NOMO-1 treated with DMSO at 0.1 percent for 48 hours (cell line): ENCODE measurements around the gene CASP9.
"Not testable (repeated sequence)": the region's sequence is repeated elsewhere in the genome, so short reads cannot be mapped to it uniquely, and the experiment has no call there.

Experiments used
- DNase-seq: peaks from one replicate; lab custom pipeline; 2025; ENCODE audit not compliant: unreplicated experiment; lab: John Stamatoyannopoulos, UW

The CASP9 gene

DNA sequence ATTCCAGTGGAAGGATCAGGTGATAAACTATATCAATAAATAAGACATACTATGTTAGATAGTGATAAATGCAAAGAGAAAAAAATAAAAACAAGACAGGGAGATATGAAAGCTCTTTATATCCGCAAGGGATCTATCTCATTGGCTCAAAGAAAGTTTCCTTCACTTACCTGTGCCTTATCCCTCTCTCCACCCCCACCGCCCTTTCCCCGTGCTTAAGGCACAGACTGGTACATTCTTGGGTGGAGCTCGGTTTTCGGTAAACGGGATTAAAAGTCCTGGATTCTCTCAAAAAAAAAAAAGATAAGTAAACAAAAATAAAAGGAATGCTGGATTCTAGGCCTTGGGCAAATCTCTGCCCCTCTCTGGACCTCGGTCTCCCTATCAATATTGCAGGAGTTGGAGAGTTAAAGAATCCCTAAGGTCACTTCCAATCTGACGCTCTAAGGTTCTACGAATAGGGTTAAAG, 2.0 kb upstream of the CASP9 start:
- no peak for DNase-seq

DNA sequence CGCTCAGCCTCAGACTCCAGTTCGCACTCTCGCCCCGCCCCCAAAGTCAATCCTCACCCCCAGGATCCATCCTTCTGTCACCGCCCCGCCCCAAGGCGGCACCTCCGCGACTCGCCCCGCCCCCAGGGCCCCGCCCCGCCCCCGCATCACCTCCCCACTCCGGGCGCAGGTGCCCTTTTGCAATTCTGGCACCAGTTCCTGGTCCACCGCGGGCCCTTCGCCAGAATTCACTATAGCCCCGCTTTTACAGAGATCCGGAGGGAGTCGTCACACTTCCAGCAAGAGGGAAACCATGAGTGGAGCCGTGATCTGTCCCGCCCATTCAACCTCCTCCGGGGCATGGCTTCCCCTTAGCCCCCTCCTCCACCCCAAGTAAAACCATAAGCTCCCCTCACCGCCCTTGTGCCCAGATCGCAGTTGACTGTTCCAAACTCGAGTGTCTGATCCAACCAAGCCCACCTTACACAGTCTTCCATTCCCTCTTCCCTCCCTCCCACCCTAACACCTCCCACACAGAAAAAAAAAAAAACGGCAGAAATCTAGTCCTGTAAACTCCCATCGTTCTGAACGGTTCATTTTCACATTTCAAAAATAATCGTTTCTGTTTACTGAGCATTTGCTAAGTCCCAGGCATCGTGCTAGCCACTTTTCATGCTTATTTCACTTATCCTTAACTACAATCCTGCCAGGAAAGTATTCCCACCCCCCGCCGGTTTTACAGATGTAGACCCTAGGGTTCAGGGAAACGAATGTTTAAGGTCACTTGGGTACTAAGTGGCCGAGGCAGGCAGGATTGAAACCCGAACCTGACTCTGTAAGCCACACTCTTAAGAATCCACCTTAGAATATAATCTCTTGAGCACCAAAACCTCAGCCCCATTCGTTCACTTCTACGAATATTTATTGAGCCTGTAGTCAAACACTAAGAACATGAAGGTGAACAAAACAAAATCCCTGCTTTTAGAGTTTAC, 1.3 kb upstream of the CASP9 start:
- DNase-seq: peak; percentile 61

DNA sequence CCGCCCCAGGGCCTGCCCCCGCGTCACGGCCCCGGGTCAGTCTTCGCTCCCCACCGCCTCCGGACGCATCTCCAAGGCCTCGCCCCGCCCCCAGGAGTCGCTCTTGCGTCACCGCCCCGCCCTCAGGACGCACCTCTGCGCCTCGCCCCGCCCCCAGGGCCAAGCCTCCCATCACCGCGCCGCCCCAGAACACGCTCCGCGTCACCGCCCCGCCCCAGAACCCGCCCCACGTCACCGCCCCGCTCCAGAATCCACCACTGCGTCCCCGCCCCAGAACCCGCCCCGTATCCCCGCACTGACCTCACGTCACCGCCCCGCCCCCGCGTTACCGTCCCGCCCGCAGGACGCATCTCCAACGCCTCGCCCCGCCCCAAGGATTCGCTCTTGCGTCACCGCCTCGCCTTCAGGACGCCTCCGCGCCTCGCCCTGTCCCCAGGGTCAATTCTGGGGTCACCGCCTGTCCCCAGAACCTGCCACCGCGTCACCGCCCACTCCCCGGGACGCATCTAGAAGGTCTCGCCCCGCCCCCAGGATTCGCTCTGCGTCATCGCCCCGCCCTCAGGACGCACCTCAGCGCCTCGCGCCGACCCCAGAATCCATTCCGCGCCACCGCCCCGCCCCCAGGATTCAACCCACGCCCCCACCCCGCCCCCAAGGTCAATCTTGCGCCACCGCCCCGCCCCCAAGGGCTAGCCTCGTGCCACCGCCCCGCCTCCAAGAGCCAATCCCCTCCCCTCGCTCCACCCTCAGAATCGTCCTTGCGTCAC, 451 bp upstream of the CASP9 start:
- DNase-seq: peak; percentile 96

DNA sequence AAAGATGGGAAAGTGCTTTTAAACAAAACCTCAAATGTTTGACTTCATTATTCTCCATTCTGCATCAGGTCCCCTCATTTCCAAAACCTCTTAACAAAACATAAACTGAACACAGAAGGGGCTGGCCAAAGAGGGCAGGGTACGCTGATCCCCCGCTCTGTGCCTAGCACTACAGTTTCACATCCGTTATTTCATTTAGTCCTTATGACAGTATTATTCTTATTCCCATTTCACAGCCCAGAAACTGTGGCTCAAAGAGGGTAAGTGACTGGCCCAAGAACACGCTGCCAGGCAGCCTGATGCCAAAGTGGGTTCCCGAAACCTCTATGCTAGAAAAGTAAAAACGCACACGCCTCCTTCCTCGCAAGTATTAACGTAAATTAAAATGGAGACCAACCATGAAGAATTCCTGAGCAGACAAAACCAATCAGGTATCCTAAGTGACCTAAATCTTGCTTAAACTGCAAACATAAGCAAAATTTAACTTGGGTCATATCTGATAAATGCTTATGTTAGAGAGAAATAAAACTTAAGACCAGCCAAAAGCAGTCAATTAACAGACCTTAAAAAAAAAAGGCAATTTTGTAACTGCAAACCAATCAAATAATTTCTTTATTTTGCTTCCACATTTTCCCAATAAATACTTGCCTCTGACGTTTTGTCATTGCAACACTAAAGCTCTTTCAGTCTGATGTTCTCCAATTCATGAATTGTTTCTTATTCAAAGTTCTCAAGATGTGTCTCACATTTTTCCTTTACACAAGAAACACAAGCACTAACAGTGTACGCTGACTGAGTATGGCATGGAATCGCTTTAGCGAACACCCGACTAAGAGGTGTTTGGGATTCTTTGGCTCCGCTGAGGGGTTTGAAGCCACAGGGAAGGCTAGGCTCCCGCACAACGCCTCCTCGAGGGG, 653 bp downstream of the CASP9 start:
- DNase-seq: peak; percentile 16

DNA sequence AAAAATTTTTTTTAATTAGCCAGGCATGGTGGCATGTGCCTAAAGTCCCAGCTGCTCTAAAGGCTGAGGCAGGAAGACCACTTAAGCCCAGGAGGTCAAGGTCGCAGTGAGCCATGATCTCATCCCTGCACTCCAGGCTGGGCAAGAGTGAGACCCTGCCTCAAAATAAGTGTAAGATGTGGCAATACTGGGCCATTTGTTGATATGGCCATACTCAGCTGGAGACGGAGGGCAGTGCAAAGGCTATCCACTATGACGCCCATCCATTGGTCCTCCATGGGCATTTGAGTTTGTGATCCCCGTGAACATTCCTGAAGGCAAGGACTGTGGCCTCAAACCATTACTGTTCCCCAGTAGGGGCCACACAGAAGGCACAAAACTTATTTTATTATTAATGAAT, 1.5 kb downstream of the CASP9 start:
- no peak for DNase-seq

DNA sequence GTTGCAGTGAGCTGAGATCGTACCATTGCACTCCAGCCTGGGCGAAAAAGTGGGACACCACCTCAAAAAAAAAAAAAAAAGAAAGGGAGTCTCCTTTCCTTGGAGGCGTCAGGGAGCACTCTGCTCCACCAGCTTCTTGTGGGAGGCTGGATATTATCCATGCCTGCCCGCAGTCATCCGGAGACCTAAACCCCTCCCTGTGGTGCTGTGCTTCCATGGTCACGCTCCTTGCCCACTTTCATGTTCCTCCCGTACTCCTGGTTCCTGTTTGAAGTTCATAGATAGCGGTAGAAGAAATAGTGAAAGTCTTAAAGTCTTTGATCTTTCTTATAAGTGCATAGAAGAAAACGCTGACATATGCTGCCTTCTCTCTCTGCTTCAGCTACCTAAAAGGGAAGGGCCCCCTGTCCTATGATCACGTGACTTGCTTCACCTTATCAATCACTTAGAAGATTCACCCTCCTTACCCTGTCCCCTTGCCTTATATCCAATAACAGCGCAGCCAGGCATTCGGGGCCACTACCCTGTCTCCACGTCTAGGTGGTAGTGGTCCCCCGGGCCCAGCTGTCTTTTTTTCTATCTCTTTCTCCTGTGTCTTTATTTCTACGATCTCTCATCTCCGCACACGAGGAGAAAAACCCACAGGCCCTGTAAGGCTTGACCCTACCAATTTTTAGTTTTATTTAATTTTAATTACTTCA, 2.7 kb downstream of the CASP9 start:
- DNase-seq: not testable (repeated sequence)

DNA sequence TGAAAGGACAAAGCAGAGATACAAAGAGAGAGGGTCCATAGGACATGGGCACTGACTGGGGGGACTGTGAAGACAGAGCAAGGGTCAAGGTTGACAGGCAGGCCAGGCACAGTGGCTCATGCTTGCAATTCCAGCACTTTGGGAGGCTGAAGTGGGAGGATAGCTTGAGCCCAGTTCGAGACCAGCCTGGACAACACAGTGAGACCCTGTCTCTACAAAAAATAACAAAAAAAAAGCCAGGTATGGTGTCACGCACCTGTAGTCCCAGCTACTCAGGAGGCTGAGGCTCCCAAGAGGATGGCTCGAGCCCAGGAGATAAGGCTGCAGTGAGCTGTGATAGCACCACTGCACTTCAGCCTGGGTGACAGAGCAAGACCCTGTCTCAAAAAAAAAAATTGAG, 4.4 kb downstream of the CASP9 start:
- no peak for DNase-seq

DNA sequence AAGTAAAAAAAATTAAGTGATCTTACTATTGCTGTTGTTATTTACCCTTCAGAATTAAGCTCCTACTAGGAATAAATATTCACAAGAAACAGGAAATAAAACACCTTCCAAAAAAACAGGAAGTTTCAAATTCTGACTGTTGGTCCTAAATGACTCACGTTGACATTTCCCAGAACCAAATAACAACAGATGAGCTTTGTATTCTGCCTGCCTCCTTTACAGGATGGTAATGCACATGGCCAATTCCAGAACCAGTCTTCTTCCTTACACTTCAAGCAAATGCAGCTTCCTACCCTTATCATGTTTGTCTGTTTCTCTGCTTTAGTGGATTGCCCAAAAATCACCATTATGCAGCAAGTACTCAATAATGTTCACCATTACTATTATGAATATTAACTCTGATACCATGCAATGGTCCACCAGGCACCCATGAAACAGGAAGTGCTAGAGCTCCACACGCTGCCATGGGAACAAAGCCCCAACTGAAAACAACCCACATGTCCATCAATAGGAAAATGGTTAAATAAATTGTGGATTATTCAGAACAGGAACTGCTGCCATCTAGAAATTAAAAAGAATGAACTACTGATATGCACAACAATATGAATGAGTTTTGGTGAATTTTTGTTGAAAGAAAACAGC, 8.9 kb downstream of the CASP9 start:
- peak; percentile 47 for DNase-seq

DNA sequence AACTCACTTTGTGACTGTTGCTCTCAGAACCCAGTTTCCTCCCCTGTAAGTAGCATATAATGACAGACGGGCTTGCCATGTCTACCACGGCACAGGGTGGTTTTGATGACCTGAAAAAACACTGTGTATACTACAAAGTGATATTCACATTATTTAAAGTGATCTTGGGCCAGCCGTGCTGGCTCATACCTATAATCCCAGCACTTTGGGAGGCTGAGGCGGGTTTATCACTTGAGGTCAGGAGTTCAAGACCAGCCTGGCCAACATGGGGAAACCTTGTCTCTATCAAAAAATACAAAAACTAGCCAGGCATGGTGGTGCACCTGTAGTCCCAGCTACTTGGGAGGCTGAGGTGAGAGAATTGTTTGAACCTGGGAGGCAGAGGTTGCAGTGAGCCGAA, 9.5 kb downstream of the CASP9 start:
- not testable (repeated sequence) for DNase-seq

DNA sequence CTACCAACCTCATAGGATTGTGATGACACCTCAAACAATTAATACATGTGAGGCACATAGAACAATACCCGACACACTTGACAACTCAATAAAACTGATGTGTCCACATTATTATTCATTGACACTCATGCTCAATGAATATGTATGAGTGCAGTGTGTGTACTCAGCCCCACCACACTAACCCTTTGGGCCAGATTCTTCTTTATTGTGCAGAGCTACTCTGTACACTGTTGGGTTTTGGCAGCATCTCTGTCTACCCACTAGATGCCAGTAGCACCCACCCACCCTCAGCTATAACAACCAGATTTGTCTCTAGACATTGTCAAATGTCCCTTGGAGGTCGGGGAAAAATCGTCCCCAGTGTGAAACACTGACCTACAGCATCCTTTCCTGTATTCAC, 10.1 kb downstream of the CASP9 start:
- DNase-seq: no peak

DNA sequence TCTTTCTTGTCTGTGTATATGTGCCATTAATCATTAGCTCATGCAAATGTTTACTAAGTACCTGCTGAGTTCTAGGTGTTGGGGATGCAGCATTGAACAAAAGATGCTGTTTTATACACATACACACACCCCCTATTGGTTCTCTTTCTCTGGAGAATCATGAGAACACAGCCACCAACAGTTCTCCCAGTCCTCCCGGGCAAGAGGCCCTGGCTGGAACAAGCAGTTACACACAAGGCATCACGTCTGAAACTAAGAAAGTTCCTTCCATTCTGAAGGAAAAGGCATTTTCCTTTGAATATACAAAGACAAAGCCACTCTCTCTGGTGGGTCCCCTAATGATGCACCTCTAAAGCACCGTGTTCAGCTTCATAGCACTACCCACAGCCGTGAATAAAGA, 10.8 kb downstream of the CASP9 start:
- DNase-seq: no peak

DNA sequence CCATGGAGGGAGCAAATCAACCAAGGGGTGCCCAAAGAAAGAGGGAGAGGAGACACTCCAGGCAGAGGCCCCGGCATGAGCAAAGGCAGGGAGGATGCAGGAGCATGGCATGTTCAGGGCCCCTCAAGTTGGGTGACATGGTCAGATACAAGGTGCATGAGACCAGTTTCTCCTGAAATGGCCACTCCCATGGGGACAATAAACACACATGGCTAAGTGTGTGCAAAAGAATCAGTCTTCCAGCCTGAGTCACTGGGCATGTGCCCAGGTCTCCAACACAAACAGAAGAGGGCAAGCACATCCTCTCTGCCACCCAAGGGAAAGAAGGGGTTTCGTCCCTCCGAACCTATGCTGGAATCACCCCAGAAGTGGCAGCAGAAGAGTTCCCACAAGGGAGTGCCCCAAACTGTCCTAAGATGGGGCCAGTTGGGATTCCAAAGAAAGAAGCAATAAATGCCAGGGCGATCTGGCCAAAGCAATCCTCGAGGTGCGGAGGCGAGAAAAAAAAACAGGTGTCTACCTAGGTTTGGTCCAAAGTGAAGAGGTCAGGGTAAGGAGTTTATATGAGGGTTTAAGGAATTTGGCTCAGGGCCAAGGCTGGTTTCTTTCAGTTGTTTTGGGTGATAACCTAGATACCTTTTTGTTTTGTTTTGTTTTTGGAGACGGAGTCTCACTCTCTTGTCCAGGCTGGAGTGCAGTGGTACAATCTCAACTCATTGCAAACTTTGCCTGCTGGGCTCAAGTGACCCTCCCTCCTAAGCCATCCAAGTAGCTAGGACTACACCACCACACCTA, 13.2 kb downstream of the CASP9 start:
- no peak for DNase-seq

DNA sequence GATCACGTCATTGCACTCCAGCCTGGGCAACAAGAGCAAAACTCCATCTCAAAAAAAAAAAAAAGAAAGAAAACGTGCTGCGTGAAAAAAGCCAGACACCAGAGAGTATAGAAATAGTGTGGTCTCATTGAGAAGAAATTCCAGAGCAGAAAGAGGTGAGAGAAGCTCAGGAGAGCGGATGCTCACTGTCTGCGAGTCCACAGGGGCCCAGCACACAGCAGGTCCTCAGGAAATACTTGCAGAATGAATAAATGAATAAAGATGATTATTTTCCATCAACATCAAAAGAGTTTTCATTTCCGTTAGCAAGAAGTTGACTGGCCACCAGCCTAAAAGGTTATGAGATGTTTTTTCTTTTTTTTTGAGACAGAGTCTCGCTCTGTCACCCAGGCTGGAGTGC, 14.4 kb downstream of the CASP9 start:
- DNase-seq: no peak

DNA sequence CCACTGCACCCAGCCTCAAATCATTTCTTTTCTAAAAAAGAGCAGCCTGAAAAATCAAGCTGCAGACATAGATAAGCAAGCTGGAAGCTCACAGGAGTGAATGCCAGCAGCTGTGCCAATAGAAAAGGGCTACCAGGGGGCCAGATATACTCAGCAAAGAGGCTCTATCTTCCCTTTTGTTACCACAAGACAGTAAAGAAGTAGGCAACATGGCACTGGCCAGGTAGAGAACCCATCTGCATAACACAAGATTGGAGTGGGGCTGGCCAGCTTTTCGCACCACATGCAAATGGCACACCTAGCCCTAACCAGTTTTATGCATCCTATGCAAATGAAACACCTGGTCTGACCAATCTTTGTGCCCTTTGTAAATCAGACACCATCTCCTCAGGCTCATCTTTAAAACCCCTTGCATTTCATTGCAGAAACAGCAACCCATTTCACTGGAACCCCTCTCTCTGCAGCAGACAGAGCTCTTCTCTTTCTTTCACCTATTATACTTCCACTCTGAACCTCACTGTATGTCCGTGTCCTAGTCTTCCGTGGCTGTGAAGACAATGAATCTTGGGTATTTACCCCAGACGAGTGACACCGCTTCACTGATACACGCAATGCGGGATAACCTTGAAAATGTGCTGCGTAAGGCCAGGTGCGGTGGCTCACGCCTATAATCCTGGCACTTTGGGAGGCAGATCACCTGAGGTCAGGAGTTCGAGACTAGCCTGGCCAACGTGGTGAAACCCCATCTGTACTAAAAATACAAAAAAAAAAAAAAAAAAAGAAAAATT, 15.1 kb downstream of the CASP9 start:
- DNase-seq: no peak

DNA sequence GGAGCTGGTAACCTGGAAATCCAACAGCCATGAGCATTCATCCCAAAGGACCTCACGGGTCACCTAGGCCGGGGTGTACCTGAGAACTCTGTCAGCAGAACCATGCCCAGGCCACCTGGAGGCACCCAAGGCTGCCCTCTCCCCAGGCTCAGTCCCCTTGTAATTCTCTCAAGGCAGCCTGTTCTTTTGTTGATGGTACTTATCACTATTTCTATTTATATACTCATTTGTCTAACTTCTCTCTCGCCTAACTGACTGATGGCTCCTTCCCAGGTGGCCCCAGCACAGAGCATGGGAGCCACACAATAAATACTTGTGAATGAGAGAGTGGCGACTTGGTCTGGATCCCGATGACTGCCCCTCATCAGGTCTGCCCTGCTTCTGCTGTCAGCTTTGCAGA, 16.7 kb downstream of the CASP9 start:
- no peak for DNase-seq

DNA sequence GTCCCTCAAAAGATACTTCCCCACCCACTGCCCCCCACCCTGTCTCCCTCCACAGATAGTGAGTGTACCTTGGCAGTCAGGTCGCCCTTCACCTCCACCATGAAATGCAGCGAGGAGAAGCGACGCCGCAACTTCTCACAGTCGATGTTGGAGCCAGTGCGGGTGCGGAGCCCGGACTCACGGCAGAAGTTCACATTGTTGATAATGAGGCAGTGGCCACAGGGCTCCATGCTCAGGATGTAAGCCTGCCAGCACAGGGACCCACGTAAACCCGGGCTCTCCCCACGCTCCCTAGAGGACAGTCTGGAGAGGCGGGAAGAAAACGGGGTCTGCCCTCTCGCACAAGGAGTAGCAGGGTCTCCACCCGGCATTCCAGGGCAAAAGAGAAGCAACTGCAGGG, 17.2 kb downstream of the CASP9 start:
- no peak for DNase-seq

DNA sequence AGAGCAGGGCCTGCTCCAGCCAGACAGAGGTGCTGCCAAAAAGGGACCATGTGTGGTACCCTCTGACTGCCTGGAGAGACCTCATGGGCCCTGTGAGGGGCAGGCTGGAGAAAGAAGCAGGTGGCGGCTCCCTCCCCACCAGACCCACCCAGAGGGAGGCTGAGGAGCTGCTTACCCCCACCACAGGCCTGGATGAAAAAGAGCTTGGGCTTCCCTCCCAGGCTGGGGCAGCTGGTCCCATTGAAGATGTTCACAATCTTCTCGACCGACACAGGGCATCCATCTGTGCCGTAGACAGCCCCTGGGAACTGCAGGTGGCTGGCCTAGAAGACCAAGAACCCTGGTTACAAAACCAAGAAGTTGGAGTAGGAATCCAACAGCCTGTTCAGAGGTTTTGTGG, 19.6 kb downstream of the CASP9 start:
- no peak for DNase-seq
